GM13977 (cell line): ENCODE measurements around the gene PHF21A.

Experiments
- DNase-seq: peaks from one replicate; pipeline ENCODE4 v3.0.0; 2012; ENCODE audit warnings: low spot score
- in situ Hi-C: fragments of 300-500 bp; cut with MboI; formaldehyde crosslinking; loops from one replicate; pipeline ENCODE4 v1.12.0; 2022; ENCODE audit warnings: low sequenced_read_pairs, low pct_unique_long_range_greater_than_20kb, mixed read lengths, inconsistent platforms; ENCODE audit not compliant: unreplicated experiment
- TF ChIP-seq, protein P1 (sequence below): IDR thresholded peaks from 2 replicates; pipeline ENCODE4 v1.5.1; 2012; ENCODE audit warnings: mild to moderate bottlenecking, control low read depth; ENCODE audit not compliant: insufficient read depth; ENCODE audit errors: extremely low read depth, missing control alignments

The PHF21A gene

DNA sequence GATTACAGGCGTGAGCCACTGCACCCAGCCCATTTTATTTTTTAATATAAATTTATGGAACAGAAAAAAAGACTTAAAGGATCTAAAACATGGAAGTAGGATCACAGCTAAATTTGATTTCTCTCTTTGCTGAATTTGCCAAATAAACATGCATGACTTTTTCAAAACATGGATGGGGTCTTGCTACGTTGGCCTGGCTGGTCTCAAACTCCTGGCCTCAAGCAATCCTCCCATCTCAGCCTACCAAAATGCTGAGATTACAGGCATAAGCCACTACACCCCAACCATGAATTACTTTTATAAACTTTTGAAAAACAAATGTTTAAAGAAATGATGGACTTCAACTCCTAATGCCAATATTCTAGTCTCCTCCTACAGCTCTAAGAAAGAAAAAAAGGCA is 61.2 kb downstream of the PHF21A start:
- TF ChIP-seq, protein P1, sequence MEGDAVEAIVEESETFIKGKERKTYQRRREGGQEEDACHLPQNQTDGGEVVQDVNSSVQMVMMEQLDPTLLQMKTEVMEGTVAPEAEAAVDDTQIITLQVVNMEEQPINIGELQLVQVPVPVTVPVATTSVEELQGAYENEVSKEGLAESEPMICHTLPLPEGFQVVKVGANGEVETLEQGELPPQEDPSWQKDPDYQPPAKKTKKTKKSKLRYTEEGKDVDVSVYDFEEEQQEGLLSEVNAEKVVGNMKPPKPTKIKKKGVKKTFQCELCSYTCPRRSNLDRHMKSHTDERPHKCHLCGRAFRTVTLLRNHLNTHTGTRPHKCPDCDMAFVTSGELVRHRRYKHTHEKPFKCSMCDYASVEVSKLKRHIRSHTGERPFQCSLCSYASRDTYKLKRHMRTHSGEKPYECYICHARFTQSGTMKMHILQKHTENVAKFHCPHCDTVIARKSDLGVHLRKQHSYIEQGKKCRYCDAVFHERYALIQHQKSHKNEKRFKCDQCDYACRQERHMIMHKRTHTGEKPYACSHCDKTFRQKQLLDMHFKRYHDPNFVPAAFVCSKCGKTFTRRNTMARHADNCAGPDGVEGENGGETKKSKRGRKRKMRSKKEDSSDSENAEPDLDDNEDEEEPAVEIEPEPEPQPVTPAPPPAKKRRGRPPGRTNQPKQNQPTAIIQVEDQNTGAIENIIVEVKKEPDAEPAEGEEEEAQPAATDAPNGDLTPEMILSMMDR, result no peak
- in situ Hi-C loops, result no loop called here
- DNase-seq, result no peak

DNA sequence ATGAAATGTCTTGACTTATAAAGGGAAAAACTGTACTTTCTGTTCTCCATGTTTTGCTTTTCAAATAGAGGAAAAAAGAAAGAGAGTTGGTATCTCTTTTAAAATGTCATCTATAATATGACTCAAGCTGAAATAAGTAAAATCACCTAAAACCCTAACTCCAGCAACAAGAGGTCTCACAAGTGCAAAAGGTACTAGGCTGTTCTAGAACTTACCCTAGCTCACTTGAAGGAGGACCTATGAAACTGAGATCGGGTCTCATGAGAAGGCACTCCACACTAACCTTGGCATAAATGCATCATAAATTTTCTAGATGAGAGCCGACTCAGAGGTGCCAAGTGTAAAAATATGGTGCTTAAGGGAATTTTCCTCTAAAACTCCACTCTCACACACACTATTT is 63.8 kb downstream of the PHF21A start:
- in situ Hi-C loops, result no loop called here
- TF ChIP-seq, protein P1, result no peak
- DNase-seq, result no peak

DNA sequence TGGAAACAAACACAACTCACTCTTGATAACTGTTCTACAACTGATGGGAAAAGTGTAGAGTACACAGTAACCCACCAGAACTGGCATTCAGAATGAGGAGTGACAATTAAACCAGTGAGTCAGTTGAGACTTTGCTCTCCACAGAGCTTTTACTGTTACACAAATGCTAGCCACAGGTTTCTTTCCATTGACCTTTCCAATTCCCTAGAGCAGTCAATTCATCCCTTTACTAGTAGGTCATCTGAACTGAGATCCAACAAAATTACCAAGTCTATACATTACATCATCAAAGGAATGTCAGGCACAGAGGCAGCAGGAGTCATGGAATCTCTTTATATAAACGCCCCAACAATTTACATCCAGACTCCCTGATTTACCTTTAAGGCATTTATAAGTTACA is 65.9 kb downstream of the PHF21A start:
- DNase-seq, result no peak
- in situ Hi-C loops, result no loop called here
- TF ChIP-seq, protein P1, result no peak

DNA sequence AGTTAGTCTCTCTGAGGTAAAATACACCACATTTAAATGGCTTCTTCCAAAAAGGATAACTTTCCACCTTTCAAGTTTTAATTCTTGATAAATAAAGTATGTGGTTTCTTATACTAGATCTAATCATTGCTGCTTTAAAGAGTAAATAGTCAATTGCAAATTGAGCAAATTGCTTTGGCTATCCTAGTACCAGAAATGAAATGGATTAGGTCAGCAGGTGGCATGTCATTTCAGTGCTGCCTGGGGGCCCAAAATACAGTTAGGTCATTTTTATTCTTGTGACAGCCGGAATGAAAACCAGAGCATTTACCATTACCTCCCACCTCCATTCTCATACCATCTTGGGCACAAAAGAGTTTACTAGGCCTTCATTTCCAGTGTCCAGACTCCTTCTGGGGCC is 70.2 kb downstream of the PHF21A start:
- in situ Hi-C loops, result no loop called here
- TF ChIP-seq, protein P1, result no peak
- no peak for DNase-seq

DNA sequence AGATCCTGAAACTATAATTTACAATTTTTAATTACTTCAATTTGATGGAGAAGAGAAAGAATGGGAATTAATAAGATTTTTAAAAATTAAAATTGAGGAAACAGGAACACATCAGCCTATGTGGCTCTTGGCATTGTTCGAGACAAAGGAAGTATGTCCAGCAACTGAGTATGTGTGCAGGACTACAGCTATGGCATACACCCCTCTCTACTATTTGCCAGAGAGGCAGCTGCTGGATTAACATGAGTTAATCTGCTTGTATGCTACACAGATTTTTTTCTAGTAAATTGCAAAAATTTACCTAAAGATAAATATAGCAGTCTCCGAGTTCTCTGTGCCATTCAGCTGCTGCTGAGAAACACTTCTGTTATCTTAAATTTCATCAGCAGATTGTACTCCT is 70.6 kb downstream of the PHF21A start:
- in situ Hi-C loops, result no loop called here
- TF ChIP-seq, protein P1, result no peak
- DNase-seq, result no peak

DNA sequence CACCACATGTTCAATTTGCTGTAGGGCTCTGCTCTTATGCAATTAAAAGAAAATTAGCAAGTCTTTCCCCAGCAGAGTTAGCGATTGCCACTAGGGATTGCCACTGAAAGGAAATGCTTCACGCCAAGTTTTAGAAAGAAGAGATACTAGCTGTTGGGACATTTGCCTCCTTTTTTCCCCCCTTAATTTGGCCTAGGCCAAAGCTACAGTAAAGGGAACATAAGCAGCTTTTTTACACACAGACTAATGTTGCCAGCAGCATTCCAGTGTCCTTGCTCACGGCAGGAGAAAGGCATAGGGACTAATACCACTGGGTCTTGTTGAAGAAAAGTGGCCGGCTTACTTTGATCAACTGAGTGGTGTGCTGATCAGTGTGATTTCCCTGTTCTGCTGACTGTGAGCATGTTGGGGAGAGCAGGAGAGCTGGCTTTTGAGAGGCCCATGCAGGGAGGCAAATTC is 71.2 kb downstream of the PHF21A start:
- DNase-seq, result no peak
- TF ChIP-seq, protein P1, result no peak
- in situ Hi-C loops, result no loop called here
